22Rv1 (cell line): ENCODE results near the gene CDIPT.
"Not testable (repeated sequence)": the region's sequence is repeated elsewhere in the genome, so short reads cannot be mapped to it uniquely, and the experiment has no call there.

Experiments
- H3K27ac ChIP-seq: fragments of 450-650 bp; 2 replicates; pipeline ENCODE4 v1.5.1; 2017
- ZFX ChIP-seq: fragments of 450-650 bp; IDR thresholded peaks from 2 replicates; pipeline ENCODE4 v1.6.1; 2017; ENCODE audit warnings: antibody characterized with exemption, borderline replicate concordance
- TF ChIP-seq, protein P1 (sequence below): fragments of 450-650 bp; IDR thresholded peaks from 2 replicates; pipeline ENCODE4 v1.5.1; 2017; ENCODE audit warnings: mild to moderate bottlenecking

The CDIPT gene

DNA sequence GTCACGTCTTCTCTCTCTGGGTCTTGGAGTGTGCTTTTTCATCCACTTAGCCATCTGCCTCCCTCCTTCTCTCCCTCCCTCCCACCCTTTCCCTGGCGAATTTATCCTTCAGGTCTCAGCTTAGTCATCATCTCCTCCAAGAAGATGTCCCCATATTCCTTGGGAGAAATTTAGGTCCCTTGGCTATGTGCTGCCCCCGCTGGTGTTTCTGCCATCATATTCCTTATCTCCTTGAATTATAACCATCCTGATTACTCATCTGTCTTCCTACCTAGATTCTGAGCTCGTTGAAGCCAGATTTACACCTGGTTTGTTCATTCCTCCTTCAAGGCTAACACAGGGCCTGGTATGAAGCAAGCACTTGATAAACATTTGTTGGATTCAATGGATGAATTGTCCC lies 31.3 kb upstream of the CDIPT start:
- no peak for TF ChIP-seq ZFX
- TF ChIP-seq, protein P1, sequence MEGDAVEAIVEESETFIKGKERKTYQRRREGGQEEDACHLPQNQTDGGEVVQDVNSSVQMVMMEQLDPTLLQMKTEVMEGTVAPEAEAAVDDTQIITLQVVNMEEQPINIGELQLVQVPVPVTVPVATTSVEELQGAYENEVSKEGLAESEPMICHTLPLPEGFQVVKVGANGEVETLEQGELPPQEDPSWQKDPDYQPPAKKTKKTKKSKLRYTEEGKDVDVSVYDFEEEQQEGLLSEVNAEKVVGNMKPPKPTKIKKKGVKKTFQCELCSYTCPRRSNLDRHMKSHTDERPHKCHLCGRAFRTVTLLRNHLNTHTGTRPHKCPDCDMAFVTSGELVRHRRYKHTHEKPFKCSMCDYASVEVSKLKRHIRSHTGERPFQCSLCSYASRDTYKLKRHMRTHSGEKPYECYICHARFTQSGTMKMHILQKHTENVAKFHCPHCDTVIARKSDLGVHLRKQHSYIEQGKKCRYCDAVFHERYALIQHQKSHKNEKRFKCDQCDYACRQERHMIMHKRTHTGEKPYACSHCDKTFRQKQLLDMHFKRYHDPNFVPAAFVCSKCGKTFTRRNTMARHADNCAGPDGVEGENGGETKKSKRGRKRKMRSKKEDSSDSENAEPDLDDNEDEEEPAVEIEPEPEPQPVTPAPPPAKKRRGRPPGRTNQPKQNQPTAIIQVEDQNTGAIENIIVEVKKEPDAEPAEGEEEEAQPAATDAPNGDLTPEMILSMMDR: no peak
- no peak overlapping the region for H3K27ac ChIP-seq

GRCh38 chr16:29893553-29893952 lies 30.5 kb upstream of the CDIPT start:
- TF ChIP-seq, protein P1: no peak
- TF ChIP-seq ZFX: no peak
- no peak overlapping the region for H3K27ac ChIP-seq

GRCh38 chr16:29892458-29892813 lies 29.4 kb upstream of the CDIPT start:
- H3K27ac ChIP-seq: no peak overlapping the region
- TF ChIP-seq, protein P1: no peak
- no peak for TF ChIP-seq ZFX

DNA sequence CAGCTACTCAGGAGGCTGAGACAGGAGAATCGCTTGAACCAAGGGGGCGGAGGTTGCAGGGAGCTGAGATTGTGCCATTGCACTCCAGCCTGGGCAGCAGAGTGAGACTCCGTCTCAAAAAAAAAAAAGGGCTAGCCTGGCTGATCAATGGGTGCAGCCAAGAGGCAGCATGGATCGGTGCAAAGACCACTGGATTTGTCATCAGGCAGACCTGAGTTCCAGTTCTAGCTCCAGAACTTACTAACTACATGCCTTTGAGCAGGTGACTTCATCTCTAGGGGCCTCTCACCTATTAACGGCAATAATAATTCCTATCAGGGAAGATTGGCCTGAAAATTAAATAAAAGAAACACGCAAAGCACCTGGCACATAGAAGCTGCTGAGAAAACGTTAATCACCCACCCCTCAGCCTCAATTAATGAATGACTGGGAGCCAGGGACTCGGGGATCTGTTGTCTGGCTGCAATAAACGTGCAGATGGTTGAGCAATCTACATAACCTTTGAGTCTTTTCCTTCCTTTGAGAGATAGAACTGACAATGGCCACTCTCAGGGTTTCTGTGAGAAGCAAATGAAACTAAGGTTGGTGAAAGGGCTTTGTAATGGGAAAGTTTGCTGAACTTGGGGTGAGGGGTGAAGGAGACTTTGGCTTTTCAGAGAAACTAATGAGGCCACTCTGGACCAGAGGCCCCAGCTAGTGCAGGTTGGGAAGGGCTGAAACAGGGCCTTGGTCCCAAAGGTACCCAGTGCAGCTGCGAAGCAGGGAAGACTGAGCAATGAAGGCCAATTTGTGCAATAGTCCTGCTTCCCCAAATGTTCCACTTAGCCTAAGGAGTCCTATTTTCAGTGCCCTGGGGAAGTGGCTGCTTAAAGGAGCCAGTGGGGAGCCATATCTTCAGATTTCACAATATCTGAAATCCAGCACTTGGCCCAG lies 28.8 kb upstream of the CDIPT start:
- no peak for TF ChIP-seq ZFX
- TF ChIP-seq, protein P1: no peak
- H3K27ac ChIP-seq: no peak overlapping the region

DNA sequence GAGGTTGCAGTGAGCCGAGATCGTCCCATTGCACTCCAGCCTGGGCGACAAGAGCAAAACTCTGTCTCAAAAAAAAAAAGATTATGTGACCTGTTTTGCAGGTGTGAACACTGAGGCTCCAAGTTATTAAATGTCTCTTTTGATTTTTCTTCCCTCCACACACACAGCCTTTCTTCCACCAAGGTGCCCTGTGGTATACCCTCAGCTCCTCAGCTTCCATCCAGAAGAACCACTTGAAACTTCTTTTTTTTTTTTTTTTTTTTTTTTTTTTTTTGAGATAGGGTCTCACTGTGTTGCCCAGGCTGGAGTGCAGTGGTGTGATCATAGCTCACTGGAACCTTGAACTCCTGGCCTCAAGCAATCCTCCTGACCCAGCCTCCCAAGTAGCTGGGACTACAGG lies 26.3 kb upstream of the CDIPT start:
- H3K27ac ChIP-seq: not testable (repeated sequence)

GRCh38 chr16:29883987-29884386 lies 21.0 kb upstream of the CDIPT start:
- TF ChIP-seq, protein P1: no peak
- no peak for TF ChIP-seq ZFX

GRCh38 chr16:29881050-29881449 lies 18.0 kb upstream of the CDIPT start:
- TF ChIP-seq ZFX: no peak
- TF ChIP-seq, protein P1: no peak
- H3K27ac ChIP-seq: no peak overlapping the region

More at GRCh38 chr16:29883987-29884386, 21.0 kb upstream of the CDIPT start:
- no peak overlapping the region for H3K27ac ChIP-seq
